ENCODE results near the gene PRR5.
"Not testable (repeated sequence)": the region's sequence is repeated elsewhere in the genome, so short reads cannot be mapped to it uniquely, and the experiment has no call there.

PRR5 gene, protein sequence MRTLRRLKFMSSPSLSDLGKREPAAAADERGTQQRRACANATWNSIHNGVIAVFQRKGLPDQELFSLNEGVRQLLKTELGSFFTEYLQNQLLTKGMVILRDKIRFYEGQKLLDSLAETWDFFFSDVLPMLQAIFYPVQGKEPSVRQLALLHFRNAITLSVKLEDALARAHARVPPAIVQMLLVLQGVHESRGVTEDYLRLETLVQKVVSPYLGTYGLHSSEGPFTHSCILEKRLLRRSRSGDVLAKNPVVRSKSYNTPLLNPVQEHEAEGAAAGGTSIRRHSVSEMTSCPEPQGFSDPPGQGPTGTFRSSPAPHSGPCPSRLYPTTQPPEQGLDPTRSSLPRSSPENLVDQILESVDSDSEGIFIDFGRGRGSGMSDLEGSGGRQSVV

DNA sequence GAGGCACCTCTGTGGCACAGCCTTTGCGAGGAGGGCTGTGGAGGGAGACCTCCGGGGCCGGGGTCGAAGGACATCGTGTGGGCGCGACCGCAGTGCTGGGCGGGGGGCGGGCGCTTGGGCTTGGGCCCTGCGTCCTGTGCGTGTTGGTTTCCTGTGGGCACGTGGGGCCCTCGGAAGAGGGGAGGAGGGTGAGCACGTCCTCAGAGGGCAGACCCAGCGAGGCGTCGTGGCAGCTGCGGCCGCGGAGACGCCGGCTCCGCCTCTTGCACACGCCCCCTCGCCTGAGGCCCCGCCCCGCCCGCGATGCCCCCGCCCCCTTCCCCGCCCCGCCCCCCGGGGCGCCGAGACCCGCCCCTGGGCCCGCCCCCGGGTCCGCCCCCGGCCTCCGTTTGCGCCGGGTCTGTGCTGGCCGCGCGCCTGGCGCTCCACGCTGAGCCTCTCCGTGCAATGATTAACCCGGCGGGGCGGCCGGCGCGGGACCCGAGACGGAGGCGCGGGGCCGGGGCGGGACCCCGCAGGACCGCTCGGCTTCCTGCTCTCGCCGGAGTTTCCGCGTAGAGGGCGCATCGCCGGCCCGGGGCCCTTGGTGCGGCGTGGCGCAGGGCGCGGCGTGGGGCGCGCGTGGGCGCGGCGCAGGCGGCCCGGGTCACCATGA, at the start of gene PRR5:
PRR5 (plus strand) TSS at position 381 of the 655 bp plus-strand sequence; CDS start at position 652, 271 bp downstream.
- DNase-seq (ENCODE audit: low read depth in 2 of 2): peak; percentile 62 to 70

DNA sequence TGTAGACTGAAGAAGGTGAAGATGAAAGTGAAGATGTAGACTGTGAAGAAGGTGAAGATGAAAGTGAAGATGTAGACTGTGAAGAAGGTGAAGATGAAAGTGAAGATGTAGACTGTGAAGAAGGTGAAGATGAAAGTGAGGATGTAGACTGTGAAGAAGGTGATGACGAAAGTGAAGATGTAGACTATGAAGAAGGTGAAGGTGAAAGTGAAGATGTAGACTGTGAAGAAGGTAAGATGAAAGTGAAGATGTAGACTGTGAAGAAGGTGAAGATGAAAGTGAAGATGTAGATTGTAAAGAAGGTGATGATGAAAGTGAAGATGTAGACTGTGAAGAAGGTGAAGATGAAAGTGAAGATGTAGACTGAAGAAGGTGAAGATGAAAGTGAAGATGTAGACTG, 49.1 kb upstream of the PRR5 start:
- not testable (repeated sequence) for DNase-seq (ENCODE audit: low read depth in 2 of 2)

DNA sequence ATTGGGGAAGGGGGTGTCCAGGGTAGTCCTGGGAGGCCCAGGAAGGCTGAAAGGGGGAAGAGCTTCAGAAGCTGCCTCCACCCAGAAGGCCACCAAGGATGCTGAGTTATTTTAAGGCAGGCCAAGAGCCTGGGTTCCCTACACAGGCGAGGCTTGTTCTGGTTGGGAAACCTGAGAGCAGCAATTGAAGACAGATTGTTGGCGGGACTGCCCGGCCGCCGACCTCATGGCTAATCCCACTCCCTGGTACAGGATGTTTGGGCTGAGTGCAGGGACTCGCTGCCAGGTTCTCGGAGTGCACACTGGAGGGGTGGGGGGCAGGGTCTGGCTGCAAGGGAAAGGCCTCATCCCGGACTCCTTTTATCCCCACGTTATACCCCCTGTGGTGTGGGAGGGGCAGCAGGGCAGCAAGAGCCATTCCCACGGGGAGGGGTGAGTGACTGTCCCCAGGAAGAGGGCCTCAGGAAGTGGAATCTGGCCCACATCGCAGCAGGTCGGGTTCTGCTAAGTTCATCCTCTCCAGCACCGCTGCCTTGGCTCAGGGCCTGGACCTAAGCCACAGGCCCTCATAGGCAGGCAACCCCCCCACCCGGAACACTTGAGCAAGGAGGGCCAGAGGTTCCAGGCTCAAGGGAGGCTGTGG, 43.6 kb upstream of the PRR5 start:
- DNase-seq (ENCODE audit: low read depth in 2 of 2): no peak

DNA sequence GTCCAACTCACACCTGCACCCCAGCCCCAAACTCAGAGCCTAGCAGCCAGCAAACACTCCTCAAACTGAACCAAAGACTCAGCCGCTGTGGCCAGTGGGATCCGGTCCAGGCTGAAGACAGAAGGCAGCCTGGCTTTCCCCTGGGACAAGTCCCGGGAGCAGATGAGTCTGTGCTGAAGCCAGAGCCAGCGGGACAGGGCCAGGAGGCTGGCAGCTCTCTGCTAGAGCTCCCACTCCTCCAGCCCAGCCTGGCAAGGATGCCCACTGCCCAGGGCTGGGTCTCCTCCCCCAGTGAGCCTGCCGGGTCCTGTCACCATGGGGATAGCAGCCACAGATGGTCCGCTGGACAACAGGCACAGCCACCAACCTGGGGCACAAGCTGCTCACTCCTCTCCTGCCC, 42.9 kb upstream of the PRR5 start:
- no peak for DNase-seq (ENCODE audit: low read depth in 2 of 2)

DNA sequence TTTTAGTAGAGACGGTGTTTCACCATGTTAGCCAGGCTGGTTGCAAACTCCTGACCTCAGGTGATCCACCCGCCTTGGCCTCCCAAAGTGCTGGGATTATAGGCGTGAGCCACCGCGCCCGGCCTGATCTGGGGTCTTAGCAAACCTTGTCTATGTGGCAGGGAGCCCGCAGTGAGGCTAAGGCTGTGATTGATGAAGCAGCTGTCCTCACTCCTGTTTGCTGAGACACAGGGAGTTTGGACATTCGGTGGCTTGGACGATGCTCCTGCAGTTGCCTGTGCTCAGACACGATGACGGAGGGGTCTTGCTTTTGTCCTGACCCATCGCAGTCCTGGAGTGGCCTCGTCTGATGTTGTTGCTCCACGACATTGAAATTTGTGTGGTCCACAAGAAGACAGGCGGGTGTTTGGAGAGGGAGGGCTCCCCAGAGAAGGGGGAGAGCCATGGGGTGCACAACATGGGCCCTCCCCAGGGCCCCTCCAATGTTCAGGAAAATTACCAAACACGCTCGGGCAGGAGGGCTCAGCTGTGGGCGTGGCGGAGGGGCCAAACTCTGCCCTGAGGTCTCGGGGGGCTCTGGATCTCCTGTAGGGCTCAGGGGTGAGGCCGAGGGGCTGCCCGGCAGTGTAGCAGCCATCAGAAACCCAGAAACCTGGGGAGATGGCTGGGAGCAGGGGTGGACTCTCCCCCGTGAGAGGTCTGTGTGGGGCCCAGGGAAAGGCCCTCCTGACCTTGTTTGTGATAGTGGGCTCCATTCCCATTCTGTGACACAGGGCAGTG, 41.8 kb upstream of the PRR5 start:
- no peak for DNase-seq (ENCODE audit: low read depth in 2 of 2)

DNA sequence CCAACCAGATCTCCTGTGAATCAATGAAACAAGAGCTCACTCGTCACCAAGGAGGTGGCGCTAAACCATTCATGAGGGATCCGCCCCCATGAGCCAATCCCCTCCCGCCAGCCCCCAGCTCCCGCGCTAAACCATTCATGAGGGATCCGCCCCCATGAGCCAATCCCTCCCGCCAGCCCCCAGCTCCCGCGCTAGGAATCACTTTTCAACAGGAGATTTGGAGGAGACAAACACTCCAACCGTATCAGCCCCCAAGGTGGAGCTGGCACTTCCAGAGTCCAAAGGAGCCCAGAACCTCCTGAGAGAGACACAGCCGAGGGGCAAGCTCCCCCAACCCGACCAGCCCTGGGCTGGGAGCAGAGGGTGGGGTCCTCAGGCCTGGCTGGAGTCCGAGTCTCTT, 40.9 kb upstream of the PRR5 start:
- DNase-seq (ENCODE audit: low read depth in 2 of 2): no peak

DNA sequence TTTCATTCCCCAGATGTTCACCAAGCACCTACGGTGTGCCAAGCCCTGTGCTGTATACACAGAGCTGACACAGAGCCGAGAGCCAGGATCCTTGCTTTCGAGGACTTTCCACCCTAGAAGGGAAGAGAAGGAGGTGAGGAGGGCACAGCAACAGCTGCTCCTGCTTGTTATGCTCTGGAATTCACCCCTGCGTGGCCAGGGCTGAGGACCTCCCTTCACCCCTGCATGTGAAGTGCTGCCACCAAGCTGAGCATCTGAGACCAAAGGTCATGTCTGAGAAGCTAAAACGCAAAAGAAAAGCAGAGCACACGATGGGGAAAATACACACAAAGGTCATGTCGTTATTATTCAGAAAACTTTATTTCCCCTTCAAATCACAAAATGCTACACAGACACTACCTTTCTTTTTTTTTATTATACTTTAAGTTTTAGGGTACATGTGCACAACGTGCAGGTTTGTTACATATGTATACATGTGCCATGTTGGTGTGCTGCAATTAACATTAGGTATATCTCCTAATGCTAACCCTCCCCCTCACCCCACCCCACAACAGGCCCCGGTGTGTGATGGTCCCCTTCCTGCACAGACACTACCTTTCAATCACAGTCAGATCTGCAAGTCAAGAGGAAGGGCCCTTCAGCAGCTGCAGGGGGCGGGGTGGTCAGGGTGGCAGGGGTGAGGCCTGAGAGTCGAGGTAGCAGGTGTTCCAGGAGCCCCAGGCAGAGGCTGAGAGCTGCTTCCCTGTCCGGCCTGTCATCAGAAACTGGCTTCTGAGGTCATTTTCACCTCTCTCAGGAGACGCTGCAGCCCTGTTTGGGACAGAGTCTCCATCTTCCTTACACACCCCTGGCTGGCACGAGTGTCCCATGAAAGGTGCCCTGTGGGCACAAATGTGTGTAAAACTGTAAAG, 40.1 kb upstream of the PRR5 start:
- no peak for DNase-seq (ENCODE audit: low read depth in 2 of 2)

DNA sequence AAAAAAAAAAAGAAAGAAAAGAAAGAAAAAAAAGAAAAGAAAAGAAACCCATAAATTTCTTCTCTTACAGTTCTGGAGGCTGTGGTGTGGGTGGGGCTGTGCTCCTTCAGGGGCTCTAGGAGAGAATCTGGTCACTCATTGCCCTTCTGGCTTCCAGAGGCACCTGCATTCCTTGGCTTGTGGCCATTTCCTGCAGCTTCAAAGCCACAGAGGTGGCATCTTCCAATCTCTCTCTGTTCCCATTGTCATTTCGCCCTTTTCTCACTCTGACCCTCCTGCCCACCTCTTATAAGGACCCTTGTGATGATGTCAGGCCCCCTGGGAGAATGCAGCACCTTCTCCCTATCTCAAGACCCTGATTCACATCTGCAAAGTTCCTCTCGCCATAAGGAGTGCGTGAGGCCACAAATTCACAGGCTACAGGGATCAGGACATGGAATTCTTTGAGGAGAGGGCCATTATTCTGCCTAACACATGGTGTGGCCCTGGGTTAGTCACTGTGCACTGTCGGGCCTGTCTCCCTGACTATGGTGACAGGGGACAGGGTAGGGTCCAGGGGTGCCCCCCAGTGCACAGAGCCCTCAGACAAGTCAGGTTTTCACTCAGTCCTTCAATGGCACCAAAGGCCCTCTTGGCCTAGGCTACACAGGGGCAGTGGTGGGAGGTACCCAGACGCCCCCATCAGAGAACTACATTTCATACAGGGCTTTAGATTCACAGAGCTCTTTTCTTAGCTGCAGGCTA, 38.6 kb upstream of the PRR5 start:
- no peak for DNase-seq (ENCODE audit: low read depth in 2 of 2)

DNA sequence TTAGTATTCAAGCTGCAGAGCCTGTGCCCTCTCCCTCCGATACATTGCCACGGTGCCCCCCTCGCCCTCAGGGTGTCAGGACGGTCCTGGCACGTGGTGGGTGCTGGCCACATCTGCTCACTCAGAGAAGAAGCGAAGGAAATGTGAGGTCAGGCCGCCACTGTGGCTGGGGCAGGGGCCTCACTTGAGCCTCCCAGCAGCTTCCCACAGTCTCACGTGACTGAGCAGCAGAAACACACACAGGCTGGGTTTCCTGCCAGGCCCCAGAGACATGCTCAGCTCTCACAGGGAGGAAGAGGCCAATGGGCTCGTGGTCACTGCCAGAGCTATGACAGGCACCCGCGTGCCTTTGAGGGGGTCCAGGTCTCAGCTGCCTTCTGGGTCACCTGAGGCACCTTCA, 37.9 kb upstream of the PRR5 start:
- DNase-seq (ENCODE audit: low read depth in 2 of 2): no peak

DNA sequence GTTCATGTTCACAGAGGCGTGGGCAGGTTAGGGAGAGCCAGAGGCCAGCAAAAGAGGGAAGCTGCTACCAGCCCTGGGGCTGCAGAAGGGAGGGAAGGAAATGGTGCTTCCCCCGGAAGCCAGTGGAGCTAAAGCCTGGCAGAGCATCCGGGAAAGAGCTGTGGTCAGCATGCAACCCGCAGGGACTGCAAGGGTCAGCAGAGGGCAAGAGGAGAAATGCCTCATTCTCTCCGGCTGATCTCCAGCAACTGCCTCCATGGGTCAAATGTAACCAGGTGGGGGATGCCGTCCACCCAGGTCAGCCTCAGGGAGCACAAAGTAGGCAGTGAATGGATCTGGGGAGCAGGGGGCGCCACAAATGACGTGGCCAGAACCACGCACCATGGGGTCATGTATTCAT, 36.9 kb upstream of the PRR5 start:
- no peak for DNase-seq (ENCODE audit: low read depth in 2 of 2)

DNA sequence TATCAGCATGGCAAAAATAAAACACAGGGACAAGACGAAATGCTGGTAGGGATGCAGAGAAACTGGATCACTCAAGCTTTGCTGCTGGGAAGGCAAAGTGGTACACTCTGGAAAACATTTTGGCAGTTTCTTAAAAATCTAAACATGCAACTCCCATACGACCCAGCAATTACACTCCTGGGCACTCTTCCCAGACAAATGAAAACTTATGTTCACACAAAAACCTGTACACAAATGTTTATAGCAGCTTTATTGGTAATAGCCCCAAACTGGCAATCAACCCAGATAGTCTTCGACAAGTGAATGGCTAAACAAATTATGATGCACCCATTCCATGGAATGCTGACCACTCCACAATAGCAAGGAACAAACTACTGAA, 35.8 kb upstream of the PRR5 start:
- DNase-seq (ENCODE audit: low read depth in 2 of 2): no peak

DNA sequence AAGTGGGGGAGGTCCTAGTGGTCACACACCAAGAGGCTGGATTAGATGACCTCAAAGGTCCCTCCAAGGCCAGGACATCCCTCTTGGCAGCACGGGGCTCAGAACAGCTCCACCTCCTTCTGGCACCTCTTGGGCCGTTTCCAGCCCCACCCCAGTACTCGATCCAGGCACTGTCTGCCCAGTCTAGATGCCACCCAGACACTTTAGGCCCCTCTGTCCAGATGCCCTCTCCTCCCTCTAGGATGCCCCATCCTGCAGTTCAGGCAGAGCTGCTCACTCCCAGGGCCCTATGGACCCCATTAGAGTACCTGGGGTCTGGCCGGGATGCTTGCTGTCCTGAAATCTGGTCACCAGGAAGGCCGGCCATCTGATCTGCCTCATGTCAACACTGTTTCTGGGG, 34.7 kb upstream of the PRR5 start:
- no peak for DNase-seq (ENCODE audit: low read depth in 2 of 2)

DNA sequence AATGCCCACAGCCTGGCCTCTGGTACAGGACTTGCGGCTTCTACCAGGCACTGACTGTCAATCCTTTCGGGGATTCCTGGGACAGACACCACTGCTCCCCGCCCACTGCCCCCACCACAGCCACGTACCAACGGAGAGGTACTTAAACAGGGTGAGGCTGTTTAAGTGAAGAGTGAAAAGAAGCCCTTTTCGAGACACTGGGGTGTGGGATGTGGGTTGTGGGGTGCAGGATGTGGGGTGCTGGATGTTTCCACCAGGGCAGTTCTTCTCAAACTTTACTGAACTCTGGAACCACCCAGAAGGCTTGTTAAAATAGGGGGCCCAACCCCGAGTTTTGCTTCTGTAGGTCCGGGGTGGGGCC, 34.2 kb upstream of the PRR5 start:
- DNase-seq (ENCODE audit: low read depth in 2 of 2): peak; percentile 20 to 26

DNA sequence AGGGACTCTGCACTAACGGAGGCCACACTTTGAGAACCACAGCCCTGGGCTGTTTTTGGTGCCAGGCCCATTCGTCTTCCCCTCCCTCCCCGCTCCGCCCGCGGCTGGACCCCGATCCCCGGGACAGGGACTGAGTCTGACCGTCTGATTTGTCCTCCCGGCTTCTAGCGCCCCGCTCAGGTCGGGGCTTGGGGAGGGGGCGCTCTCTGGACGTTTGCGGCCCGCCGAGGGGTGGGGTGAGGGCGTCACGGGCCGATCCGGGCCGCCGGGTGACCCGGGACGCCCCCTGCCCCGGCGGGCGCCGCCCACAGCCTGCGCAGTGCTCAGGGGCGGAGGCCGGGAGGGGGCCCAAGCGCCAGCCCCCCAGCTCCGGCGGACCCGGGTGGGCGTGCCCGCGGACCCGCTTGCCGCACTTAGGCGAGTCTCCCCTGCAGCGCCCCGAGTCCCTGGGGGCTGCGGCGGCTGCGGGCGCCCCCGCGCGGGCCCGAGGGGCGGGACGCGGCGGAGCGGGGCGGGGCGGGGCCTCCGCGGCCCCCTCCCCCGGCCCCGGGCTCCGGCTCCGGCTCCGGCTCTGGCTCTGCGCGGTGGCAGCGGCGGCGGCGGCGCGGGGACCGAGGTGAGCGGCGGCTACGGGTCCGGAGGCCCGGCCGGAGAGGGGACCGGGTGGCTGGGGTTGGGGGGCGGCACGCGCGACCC, 33.7 kb upstream of the PRR5 start:
- no peak for DNase-seq (ENCODE audit: low read depth in 2 of 2)

DNA sequence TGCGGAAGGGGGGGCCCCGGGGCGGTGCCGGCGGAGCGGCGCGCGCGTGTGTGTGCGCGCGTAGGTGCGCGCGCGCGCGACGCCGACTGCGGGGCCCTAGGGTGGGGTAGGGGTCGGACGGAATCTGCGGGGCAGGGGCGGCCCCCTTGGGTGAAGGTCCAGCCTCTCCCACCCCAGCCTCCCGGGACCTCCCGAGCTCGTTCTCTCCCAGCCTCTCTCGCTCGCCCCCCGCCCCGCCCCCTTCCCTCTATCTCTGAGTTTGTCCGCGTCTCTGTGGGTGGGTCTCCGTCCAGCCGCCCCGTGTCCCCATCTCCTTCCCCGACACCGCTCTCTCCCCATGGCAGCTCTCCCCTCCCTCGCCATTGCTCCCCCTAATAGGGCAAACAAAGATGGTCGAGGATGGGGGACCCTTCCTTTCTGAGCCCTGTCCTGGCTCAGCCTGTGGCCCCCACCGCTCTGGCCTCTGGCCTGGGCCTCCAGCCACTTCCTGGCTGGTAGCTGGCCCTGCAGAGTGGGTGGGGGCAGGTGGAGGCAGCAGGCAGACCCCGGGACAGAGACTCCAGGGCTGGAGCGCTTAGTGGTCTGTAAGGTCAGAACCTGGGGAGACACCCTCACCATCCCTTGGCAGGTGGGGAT, 33.0 kb upstream of the PRR5 start:
- DNase-seq (ENCODE audit: low read depth in 2 of 2): no peak

DNA sequence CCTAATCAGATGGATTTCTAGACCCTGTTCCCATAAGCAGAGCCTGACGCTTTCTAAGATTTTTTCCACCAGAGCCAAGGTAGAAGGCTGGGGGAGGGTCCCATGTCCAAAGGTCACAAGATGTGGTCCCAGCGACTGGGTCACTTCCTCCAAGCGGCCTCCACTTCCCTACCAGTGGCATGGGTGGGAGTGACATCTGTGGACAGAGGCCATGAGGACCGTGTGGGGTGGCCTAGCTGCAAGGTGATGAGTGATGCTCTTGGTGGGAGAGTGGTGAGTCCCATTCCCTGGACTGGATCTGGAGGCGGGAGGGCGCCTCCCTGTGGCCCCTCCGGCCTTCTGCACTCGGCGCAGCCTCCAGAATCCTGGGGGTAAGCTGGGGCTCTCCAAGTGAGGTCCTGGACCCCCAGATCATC, 32.4 kb upstream of the PRR5 start:
- DNase-seq (ENCODE audit: low read depth in 2 of 2): no peak

DNA sequence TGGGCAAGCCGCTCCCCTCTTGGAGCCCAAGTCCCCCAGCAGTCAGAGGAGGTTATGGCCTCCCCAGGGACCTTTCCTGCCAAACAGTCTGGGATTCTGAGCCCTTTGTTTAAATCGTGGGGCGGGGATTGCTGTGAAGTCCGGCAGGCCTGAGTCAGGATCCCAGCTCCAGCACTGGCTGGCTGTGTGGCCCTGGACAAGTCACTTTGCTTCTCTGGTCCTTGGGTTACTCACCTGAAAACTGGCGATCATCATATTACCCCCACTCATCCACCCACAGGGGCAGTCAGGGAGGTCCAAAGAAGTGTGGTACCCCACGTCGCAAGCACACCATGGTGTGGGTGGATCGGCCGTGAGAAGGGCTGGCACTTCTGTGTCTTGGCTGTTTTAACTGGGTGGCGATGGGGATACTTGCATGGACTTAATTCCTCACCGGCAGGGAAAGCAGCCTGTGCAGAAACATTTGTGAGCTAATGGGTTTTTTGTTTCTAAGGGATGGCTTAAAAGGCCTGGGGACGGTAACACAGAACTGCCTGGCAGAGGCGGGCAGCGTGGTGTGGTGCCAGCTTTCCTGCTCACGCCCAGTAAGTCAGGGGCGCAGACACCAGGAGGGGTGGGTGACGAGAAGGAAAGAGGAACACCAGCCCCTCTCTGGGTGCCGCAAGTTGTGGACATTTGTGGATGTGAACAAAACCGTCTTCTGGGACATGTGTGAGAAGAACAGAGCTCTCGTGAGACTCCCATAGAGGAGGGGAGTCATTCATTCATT, 31.6 kb upstream of the PRR5 start:
- DNase-seq (ENCODE audit: low read depth in 2 of 2): no peak

DNA sequence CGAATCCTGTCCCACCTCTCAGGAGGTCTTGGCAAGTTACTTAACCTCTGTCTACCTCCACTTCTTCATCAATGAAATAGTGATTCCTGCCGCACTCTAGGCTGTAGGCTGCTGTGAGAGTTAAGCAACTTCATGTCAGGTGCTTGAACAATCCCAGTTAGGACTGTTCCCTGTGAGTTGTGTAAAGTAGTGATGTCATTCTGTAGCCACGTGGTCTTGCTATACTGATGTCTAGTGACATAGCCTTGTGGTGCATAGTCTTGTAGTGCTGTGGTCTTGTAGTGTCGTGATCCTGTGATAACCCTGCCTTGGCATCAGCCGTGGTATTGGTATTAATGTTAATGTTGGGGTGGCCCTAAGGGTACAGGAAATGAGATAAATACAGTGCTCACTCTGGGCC, 30.3 kb upstream of the PRR5 start:
- no peak for DNase-seq (ENCODE audit: low read depth in 2 of 2)

DNA sequence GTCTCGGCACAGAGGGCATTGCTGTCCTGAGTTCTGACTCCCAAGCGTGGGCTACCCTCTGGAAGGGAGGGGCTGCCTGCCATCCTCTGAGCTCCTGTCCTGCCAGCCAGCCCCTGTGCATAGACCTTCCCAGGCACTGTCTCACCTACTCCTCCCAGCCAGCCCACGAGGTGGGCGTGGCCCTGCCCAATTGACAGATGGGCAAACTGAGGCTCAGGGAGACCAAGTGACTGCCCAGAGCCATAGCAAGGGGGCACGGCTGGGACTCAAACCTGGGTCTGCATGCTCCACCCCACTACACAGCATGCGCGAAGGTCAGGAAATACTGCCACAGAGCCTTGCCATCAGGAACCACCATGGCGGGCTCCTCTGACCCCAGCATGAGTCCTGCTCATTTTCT, 29.4 kb upstream of the PRR5 start:
- DNase-seq (ENCODE audit: low read depth in 2 of 2): no peak
